ENCODE measurements around the gene PADI3. TPM values are rescaled to one million over a fixed set of nuclear protein-coding genes. Genes with fewer than 3 reads are reported as not detected.

The PADI3 gene
- total RNA-seq, 1 experiment from 2014 or later: 2.5 TPM

DNA sequence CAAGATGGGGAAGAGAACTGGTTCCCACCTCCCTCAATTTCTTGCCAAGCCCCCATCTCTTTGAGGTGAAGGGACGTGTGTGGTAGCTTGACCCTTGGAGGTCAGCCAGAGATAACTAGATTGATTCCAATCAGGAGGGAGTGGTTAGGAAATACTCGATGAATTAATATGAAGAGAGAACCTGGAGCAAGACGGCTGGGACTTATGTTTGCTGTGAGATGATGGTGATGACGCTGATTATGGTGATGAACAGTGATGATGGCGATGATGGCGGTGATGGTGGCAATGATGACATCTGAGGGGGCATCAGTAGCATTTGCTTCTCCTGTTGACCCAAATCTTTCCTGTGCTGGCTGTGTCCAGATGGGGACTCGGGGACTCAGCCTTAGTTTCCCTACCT lies 43.2 kb upstream of the PADI3 start:
- Histone ChIP-seq H3K4me2 (ENCODE audit: insufficient read depth, insufficient read length, low read length) (no peak overlapping the region), H3K27ac (ENCODE audit: insufficient read length, low read depth, low read length) (no peak overlapping the region), H3K23ac (ENCODE audit: insufficient read length, low read depth, low read length) (no peak overlapping the region), H4K91ac (ENCODE audit: insufficient read length, low read depth, low read length) (no peak overlapping the region), H2BK12ac (ENCODE audit: insufficient read length, low read depth, low read length) (no peak overlapping the region), H2AFZ (ENCODE audit: low read length) (no peak overlapping the region), H3K79me2 (ENCODE audit: insufficient read depth, low read length) (no peaks in the 10 kb centered on the region), H4K5ac (ENCODE audit: insufficient read length, low read depth, low read length) (no peak overlapping the region), H2BK15ac (ENCODE audit: low read depth, low read length) (no peak overlapping the region), H2BK20ac (ENCODE audit: low read depth, low read length, poor library complexity, severe bottlenecking) (no peak overlapping the region), H3K79me1 (ENCODE audit: insufficient read depth, low read depth, low read length, poor library complexity, severe bottlenecking) (no peaks in the 10 kb centered on the region), H2AK5ac (ENCODE audit: insufficient read length, low read length) (no peak overlapping the region), H3K23me2 (ENCODE audit: insufficient read length, low read depth, low read length, poor library complexity, severe bottlenecking) (no peaks in the 10 kb centered on the region), H3K9me3 (ENCODE audit: control insufficient read depth, low read depth, low read length) (no peaks in the 10 kb centered on the region), H3K9ac (ENCODE audit: extremely low read depth, insufficient read length, low read length) (no peak overlapping the region), H2BK120ac (ENCODE audit: low read depth, low read length, poor library complexity, severe bottlenecking) (no peak overlapping the region), H4K20me1 (ENCODE audit: control insufficient read depth, insufficient read depth, insufficient read length) (no peaks in the 10 kb centered on the region), H3K4me1 (ENCODE audit: insufficient read depth, low read length) (no peaks in the 10 kb centered on the region), H4K8ac (replicated peaks; ENCODE audit: insufficient read length, low read depth, low read length) (no peak overlapping the region), H3K4ac (ENCODE audit: low read depth, low read length) (no peak overlapping the region), H3K27me3 (ENCODE audit: insufficient read depth, low read length) (no peaks in the 10 kb centered on the region), H3K56ac (ENCODE audit: insufficient read length, low read depth, low read length) (no peak overlapping the region), H3K18ac (ENCODE audit: insufficient read length, low read depth, low read length) (no peak overlapping the region), H3K14ac (ENCODE audit: insufficient read depth, low read length) (no peak overlapping the region), H3T11ph (ENCODE audit: low read length) (no peak overlapping the region), H2BK5ac (ENCODE audit: insufficient read length, low read length) (no peak overlapping the region)
- Mint-ChIP-seq H3K27me3 (ENCODE audit: low read depth) (peaks cover 11% of the 10 kb centered on the region), H3K4me3 (no peak overlapping the region), H3K27ac (no peak overlapping the region), H3K36me3 (ENCODE audit: insufficient read depth in 1 of 3, low read depth in 3 of 3) (no peaks in the 10 kb centered on the region), H3K4me1 (peaks cover 8 to 16% of the 10 kb centered on the region in 2 experiments), H3K9me3 (no peaks in the 10 kb centered on the region)
- no CpG with 5 or more reads among the region's 7 CpGs for whole genome bisulfite sequencing (ENCODE audit: extremely low coverage, insufficient read length, low lambda C conversion rate)
- TF ChIP-seq, protein P1, sequence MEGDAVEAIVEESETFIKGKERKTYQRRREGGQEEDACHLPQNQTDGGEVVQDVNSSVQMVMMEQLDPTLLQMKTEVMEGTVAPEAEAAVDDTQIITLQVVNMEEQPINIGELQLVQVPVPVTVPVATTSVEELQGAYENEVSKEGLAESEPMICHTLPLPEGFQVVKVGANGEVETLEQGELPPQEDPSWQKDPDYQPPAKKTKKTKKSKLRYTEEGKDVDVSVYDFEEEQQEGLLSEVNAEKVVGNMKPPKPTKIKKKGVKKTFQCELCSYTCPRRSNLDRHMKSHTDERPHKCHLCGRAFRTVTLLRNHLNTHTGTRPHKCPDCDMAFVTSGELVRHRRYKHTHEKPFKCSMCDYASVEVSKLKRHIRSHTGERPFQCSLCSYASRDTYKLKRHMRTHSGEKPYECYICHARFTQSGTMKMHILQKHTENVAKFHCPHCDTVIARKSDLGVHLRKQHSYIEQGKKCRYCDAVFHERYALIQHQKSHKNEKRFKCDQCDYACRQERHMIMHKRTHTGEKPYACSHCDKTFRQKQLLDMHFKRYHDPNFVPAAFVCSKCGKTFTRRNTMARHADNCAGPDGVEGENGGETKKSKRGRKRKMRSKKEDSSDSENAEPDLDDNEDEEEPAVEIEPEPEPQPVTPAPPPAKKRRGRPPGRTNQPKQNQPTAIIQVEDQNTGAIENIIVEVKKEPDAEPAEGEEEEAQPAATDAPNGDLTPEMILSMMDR (conservative IDR thresholded peaks at IDR 0.05): no peak
- DNase-seq: no peak

All from H9 (cell line).